Neural cell (in vitro differentiated cells): ENCODE data around the gene TRAF5.

Experiments used
- EP300 ChIP-seq: fragments of 450-650 bp; conservative IDR thresholded peaks from 2 replicates; pipeline ENCODE4 v1.6.1; 2014; ENCODE audit warnings: antibody characterized with exemption, mild to moderate bottlenecking, moderate library complexity; ENCODE audit not compliant: poor library complexity, severe bottlenecking
- EZH2 ChIP-seq: fragments of 200-600, 300-800 bp; shearing (Covaris generic), sonication (generic); IDR thresholded peaks from 2 replicates; pipeline ENCODE4 v1.6.1; 2014; ENCODE audit warnings: antibody characterized with exemption, low read length, borderline replicate concordance, mild to moderate bottlenecking; ENCODE audit not compliant: insufficient read depth, poor library complexity, severe bottlenecking
- POLR2AphosphoS5 ChIP-seq: IDR thresholded peaks from 2 replicates; pipeline ENCODE4 v1.6.1; 2012
- SMC3 ChIP-seq: fragments of 450-650 bp; conservative IDR thresholded peaks from 2 replicates; pipeline ENCODE4 v1.6.1; 2014; ENCODE audit warnings: antibody characterized with exemption, mild to moderate bottlenecking, moderate library complexity; ENCODE audit not compliant: poor library complexity
- TF ChIP-seq, protein P1 (sequence below): fragments of 450-650 bp; IDR thresholded peaks from 2 replicates; pipeline ENCODE4 v1.5.1; 2014; ENCODE audit warnings: antibody characterized with exemption, mild to moderate bottlenecking, moderate library complexity; ENCODE audit not compliant: poor library complexity, severe bottlenecking

DNA sequence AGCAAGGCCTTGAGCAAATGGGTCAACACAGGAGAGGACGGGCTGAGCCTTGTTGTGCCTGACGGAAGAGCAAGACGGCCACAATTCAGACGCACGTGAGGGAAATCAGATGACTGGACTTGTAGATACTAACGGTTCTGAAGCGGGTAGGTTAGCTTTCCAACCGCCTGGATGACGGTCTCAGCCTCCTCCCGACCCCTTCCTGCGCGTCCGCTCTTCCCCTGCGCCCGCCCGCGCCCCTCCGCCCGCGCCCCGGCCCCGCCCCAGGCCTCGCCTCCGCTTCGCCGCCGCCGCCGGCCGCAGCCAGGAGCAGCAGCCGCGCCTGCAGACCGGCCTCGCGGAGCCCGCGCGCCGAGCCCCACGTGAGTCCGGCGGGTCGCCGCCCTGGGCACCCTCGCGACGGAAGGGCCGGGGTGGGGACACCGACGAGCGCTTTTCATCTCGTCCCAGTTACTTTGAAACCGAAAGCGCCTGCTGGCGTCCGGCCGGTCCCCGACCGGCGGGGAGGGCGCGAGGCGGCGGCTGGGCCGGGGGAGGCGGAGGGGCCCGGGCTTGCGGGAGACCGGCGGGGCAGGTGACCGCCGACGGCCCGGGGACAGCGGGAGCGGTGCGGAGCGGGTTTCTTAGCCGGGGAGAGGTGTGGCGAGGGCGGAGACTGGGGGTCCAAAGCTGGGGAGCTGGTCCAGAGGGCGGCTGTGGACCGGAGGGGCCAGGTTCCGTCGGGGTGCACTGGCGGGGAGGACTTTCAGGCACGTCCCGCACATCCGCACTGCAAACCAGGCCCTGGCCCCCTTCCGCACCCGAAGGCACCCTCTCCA is at the start of gene TRAF5:
- TF ChIP-seq EP300 (no peak), EZH2 (no peak), SMC3 (no peak), POLR2AphosphoS5 (no peak)
- TF ChIP-seq, protein P1, sequence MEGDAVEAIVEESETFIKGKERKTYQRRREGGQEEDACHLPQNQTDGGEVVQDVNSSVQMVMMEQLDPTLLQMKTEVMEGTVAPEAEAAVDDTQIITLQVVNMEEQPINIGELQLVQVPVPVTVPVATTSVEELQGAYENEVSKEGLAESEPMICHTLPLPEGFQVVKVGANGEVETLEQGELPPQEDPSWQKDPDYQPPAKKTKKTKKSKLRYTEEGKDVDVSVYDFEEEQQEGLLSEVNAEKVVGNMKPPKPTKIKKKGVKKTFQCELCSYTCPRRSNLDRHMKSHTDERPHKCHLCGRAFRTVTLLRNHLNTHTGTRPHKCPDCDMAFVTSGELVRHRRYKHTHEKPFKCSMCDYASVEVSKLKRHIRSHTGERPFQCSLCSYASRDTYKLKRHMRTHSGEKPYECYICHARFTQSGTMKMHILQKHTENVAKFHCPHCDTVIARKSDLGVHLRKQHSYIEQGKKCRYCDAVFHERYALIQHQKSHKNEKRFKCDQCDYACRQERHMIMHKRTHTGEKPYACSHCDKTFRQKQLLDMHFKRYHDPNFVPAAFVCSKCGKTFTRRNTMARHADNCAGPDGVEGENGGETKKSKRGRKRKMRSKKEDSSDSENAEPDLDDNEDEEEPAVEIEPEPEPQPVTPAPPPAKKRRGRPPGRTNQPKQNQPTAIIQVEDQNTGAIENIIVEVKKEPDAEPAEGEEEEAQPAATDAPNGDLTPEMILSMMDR: no peak
